Lower leg skin (tissue), 4 donors: ENCODE measurements around the gene TMEM86B. TPM values are rescaled to one million over a fixed set of nuclear protein-coding genes. Genes with fewer than 3 reads are reported as not detected.

Experiments used
- DNase-seq, 2 donors: peaks; one replicate each; pipeline ENCODE4 v3.0.0-alpha.2; 2019; ENCODE audit warnings: low spot score in 2 of 2
- H3K4me3 ChIP-seq: fragments of 200-600 bp; sonication (generic); 2 replicates; pipeline ENCODE4 v1.5.1; 2017; ENCODE audit warnings: mild to moderate bottlenecking, low read depth; ENCODE audit not compliant: poor library complexity, severe bottlenecking
- CTCF ChIP-seq, 3 donors: fragments of 450-650 bp; IDR thresholded peaks; one replicate each; pipeline ENCODE4 v1.5.1; 2016; ENCODE audit warnings: antibody characterized with exemption in 3 of 3, mild to moderate bottlenecking in 3 of 3, moderate library complexity in 2 of 3
- POLR2A ChIP-seq, 2 donors: fragments of 450-650 bp; IDR thresholded peaks; one replicate each; pipeline ENCODE4 v1.6.1; 2016 to 2017; ENCODE audit warnings: antibody characterized with exemption in 2 of 2, mild to moderate bottlenecking in 1 of 2, moderate library complexity in 1 of 2
- WGBS, 2 donors: methylation state at CpG; one replicate each; pipeline ENCODE4 v1.1.5; 2018; 5-methylcytosine and 5-hydroxymethylcytosine counted together
- intact Hi-C: fragments of 100-400 bp; cut with DNase I; formaldehyde crosslinking; loops from one replicate; pipeline ENCODE4 v1.15.0; 2023; ENCODE audit warnings: low total_unique reads
- total RNA-seq, 4 donors: library from RNA; depleted of rRNA; stranded (reverse); fragments of >200 nt; gene quantifications; one replicate each; pipeline ENCODE4 v1.1.0, GENCODE V29; 2016

TMEM86B gene
- total RNA-seq, 4 donors from 2014 or later = 1.1 to 2.4 (median 1.6) TPM

- no peak overlapping the region for H3K4me3 ChIP-seq
- TF ChIP-seq CTCF (IDR thresholded peaks at IDR 0.05) = no peak
- TF ChIP-seq POLR2A (IDR thresholded peaks at IDR 0.05) = no peak
- no peak for DNase-seq
- intact Hi-C loops = no loop called here
- 94 to 95% methylated on average over 18 of the region's 18 CpGs for WGBS, 2 donors
Observed at GRCh38 chr19:55272142-55272541, 43.6 kb upstream of the TMEM86B start.

- no peak for DNase-seq
- no peak overlapping the region for H3K4me3 ChIP-seq
- intact Hi-C loops = no loop called here
- WGBS, 2 donors = 93 to 94% methylated on average over 25 of the region's 25 CpGs
- TF ChIP-seq POLR2A (IDR thresholded peaks at IDR 0.05) (no peak), CTCF (IDR thresholded peaks at IDR 0.05) (no peak)
Observed at GRCh38 chr19:55270172-55270942, 41.8 kb upstream of the TMEM86B start.

- intact Hi-C loops = no loop called here
- TF ChIP-seq POLR2A (IDR thresholded peaks at IDR 0.05) (no peak), CTCF (IDR thresholded peaks at IDR 0.05) (no peak)
- 89 to 93% methylated on average over 8 of the region's 8 CpGs for WGBS, 2 donors
- DNase-seq = no peak
- H3K4me3 ChIP-seq = no peak overlapping the region
Observed at GRCh38 chr19:55269299-55269698, 40.7 kb upstream of the TMEM86B start.

GRCh38 chr19:55266840-55267239, 38.3 kb upstream of the TMEM86B start:
- intact Hi-C loops = no loop called here
- 96 to 99% methylated on average over 4 of the region's 4 CpGs for WGBS, 2 donors
- TF ChIP-seq CTCF (IDR thresholded peaks at IDR 0.05) (no peak), POLR2A (IDR thresholded peaks at IDR 0.05) (no peak)
- DNase-seq = no peak
- H3K4me3 ChIP-seq = no peak overlapping the region

- WGBS, 2 donors = 96 to 100% methylated on average over 3 of the region's 3 CpGs
- no peak for DNase-seq
- intact Hi-C loops = no loop called here
- TF ChIP-seq POLR2A (IDR thresholded peaks at IDR 0.05) (no peak), CTCF (IDR thresholded peaks at IDR 0.05) (no peak)
- no peak overlapping the region for H3K4me3 ChIP-seq
Observed at GRCh38 chr19:55266404-55266803, 37.8 kb upstream of the TMEM86B start.
